Activated CD4-positive, alpha-beta T cell treated with anti-CD3 and anti-CD28 coated beads for 4 hours (primary cell): ENCODE measurements around the gene OLIG1.

Experiments used
- DNase-seq, 2 donors: peaks; one replicate each; pipeline ENCODE4 v3.0.0-alpha.2; 2020

OLIG1 gene

DNA sequence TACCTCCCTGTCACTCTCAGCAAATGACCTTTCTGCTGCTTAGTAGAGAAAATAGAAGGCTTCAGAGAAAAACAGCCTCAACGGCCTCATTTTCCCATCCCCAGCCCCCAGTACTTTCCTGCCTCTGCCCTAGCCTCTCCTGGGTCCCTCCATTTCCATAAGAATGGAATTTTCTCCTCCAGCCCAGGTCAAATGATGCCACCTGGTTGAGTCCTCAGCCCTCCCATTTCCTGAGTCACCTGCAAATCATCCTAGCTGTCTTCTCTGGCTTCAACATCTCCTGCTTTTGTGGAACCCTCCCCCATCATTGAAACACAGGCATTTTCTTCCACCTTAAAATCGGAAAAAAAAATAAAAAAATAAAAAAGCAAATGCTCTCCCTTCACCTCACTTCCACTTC is 35.1 kb downstream of the OLIG1 start:
- no peak for DNase-seq

GRCh38 chr21:33108228-33108627 is 38.3 kb downstream of the OLIG1 start:
- no peak for DNase-seq

DNA sequence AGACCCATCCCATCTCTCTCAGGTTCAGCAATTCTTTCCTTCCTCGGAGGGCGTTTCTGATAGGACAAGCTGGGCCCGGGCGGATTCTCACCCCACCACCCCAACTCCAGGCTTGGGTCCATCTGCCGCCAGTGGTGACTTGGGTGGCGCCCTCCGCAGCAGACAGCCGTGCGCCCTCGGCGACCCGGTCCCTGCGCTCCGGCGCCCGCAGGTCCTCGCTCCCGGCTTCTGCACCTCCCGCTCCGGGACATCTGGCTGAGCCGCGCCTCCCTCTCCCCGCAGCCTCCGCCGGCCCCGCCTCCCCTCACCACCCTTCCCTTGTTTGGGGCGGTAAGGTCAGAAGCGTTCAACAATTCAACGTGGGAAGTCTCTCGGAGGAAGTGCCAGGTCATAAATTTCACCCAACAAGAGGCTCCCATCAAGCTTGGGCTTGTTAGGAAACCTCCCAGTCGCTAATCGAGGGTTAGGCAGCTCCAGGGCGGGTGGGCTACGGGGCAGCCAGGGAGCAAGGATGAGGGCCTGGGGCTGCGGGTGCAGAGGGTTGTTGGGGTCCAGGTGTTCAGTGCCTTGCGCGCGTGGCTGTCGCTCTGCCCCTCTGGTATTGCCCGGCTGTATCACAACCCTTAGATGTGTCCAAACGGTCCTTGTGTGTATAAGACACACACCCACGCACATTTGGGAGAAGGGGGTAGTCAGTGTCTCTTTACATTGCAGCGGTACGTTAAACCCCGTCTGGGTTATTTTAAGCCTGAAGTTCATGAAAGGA is 39.8 kb downstream of the OLIG1 start:
- DNase-seq = no peak

GRCh38 chr21:33110340-33110715 is 40.4 kb downstream of the OLIG1 start:
- no peak for DNase-seq

DNA sequence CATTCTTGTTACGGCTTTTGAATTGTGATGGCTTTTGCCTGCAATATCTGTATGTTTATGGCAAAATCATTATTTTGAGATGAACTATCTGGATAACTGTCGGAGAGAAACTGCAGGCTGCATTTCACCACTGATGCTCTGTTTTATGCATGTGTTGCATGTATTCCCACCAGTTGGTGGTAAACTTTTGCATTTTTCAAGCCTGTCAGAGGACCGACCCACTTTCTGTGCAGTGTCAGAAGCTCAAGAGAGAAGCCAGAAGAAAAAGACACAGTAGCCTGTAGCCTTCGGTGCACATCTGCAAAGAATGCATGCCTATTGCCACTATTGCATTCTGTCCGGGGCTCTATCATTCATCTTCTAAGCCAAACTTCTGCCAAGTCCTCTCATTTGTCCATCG is 41.6 kb downstream of the OLIG1 start:
- DNase-seq = no peak

DNA sequence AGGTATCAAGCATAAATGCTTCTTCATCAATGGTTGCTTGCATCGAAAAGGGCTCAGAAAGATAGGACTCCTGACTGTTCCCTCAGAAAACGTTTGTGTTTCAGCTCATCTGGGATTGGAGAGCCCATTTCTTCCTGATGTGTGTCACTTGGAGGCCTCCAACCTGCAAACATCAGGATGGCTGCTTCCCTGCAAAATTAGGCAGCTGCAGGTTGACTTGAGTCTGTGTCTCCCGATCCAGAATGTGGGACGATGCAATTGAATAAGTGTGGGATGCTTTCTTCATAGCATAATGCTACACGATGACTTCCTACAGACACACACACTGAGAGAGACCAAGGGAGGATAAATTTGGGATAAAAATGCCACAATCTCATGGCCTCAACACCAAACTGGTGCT is 42.2 kb downstream of the OLIG1 start:
- DNase-seq = no peak

DNA sequence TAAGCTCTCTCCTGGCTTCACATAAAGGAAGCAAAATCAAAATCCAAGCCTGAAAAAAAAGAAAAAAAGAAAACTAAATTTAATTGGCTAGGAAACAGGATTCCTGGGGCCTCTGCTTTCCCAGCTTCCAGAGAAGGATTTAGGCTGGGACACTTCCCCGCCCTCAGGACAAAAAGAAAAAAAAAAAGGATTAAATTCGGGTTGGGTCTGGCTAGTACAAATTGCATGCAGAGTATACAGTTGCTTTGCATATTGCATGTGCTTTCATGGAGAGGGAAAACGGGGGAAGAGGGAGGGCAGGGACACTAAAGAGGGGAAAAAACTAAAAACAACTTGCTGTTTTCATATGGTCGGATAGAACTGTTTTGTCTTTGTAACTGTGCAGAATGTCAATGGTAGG is 42.7 kb downstream of the OLIG1 start:
- no peak for DNase-seq

- DNase-seq = no peak
Measured at GRCh38 chr21:33113131-33113530, 43.2 kb downstream of the OLIG1 start.

DNA sequence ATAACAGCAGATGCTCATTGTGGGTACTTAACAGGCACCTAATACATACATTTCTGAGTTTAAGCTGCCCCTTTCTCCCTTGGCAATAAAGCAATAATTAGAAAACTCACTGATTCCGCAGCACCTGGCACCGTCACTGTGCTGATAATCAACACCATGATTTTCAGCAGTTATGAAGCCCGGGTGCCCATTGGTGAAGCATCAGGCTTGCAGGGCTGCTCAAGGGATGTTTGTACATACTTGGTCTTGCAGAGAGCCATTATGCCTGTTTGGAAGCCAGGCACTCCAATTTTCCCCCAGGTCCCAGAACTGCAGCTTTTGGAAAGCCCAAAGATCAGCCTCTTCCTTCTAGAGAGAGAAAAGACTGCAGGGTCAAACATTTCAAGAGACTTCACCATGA is 44.3 kb downstream of the OLIG1 start:
- DNase-seq = no peak

- DNase-seq = no peak
Measured at GRCh38 chr21:33115631-33116510, 45.9 kb downstream of the OLIG1 start.

- no peak for DNase-seq
Measured at GRCh38 chr21:33116676-33117075, 46.7 kb downstream of the OLIG1 start.

GRCh38 chr21:33117101-33117888 is 47.4 kb downstream of the OLIG1 start:
- DNase-seq = no peak
